Activated CD8-positive, alpha-beta T cell treated with anti-CD3 and anti-CD28 coated beads for 36 hours (primary cell): Measurements from ENCODE around the gene C5orf15. TPM values are rescaled to one million over a fixed set of nuclear protein-coding genes. Genes with fewer than 3 reads are reported as not detected.

Source experiments
- ATAC-seq: fragments of 200-7000 bp; cut with Tn5 transposase; one replicate; pipeline ENCODE4 v1.10.0; 2021; ENCODE audit warnings: mild to moderate bottlenecking, moderate library complexity
- CTCF ChIA-PET: fragments of 350-600 bp; sonication (Branson Sonifier 250); formaldehyde crosslinking; loops from one replicate; lab custom pipeline; 2021; ENCODE audit warnings: antibody characterized with exemption; lab: Charles Lee
- POLR2A ChIA-PET: fragments of 350-600 bp; sonication (Branson Sonifier 250); formaldehyde crosslinking; loops from one replicate; lab custom pipeline; 2021; ENCODE audit warnings: antibody characterized with exemption; lab: Charles Lee
- DNase-seq: peaks from one replicate; pipeline ENCODE4 v3.0.0-alpha.2; 2020
- H3K27ac Mint-ChIP-seq: one replicate; pipeline ENCODE4 v1.8.0; 2021; ENCODE audit warnings: mild to moderate bottlenecking, mixed read lengths
- H3K27me3 Mint-ChIP-seq: one replicate; pipeline ENCODE4 v1.8.0; 2021; ENCODE audit warnings: mixed read lengths
- H3K36me3 Mint-ChIP-seq: one replicate; pipeline ENCODE4 v1.8.0; 2021; ENCODE audit warnings: low read depth, mixed read lengths
- H3K4me1 Mint-ChIP-seq: one replicate; pipeline ENCODE4 v1.8.0; 2021; ENCODE audit warnings: low read depth, mixed read lengths
- H3K4me3 Mint-ChIP-seq: one replicate; pipeline ENCODE4 v1.8.0; 2021; ENCODE audit warnings: mild to moderate bottlenecking, moderate library complexity, mixed read lengths
- H3K9me3 Mint-ChIP-seq: one replicate; pipeline ENCODE4 v1.8.0; 2021; ENCODE audit warnings: mixed read lengths
- CTCF ChIP-seq: fragments of 200-600 bp; IDR thresholded peaks from one replicate; pipeline ENCODE4 v1.8.0; 2022; ENCODE audit warnings: antibody characterized with exemption, mild to moderate bottlenecking
- intact Hi-C: fragments of 100-400 bp; cut with micrococcal nuclease; formaldehyde crosslinking; loops from one replicate; pipeline ENCODE4 v1.10.0; 2022
- total RNA-seq, 2 experiments: library from RNA; stranded (reverse); gene quantifications; one replicate each; pipeline ENCODE4 v1.2.3, GENCODE V29; 2021

The C5orf15 gene
- 10 to 100 TPM; 27.4 to 30.8 TPM for total RNA-seq

- peak; percentile 99 for DNase-seq
- intact Hi-C loops, result no loop called here
- CTCF ChIA-PET, result interaction anchor here (1.3 to 3.1 kb wide), 3 partner anchors 10 to 99 kb away, joined by 4 to 20 read pairs (median 6); no protein-coding TSS in a partner anchor
- ATAC-seq, result peak; percentile 97
- POLR2A ChIA-PET, result interaction anchor here (1.3 to 3.0 kb wide), 3 partner anchors 36 to 209 kb away, joined by 4 to 20 read pairs (median 8); partner anchors contain the start of genes SKP1 and VDAC1
- Mint-ChIP-seq H3K4me1 (peaks cover 52% of the 10 kb centered on the region), H3K27ac (peak within 1 kb of the TSS; percentile 95), H3K36me3 (peaks cover 52% of the 10 kb centered on the region), H3K9me3 (peaks cover 5% of the 10 kb centered on the region), H3K27me3 (no peaks in the 10 kb centered on the region), H3K4me3 (peak within 1 kb of the TSS; percentile 98)
- no peak for TF ChIP-seq CTCF
Observed at GRCh38 chr5:133968204-133968980, at the start of gene C5orf15. C5orf15 (minus strand) TSS chr5:133968625; CDS start chr5:133968584, 41 bp downstream.

GRCh38 chr5:134008266-134008749 lies 39.9 kb upstream of the C5orf15 start:
- intact Hi-C loops, result no loop called here
- TF ChIP-seq CTCF, result no peak
- H3K9me3 Mint-ChIP-seq, result no peaks in the 10 kb centered on the region
- no peak overlapping the region for H3K27ac Mint-ChIP-seq
- H3K4me3 Mint-ChIP-seq, result no peak overlapping the region
- H3K27me3 Mint-ChIP-seq, result peaks cover 6% of the 10 kb centered on the region
- DNase-seq, result no peak
- ATAC-seq, result no peak
- ChIA-PET CTCF (interaction anchor here (1.0 to 3.1 kb wide), 6 partner anchors 13 to 281 kb away, joined by 3 to 14 read pairs (median 4); no protein-coding TSS in a partner anchor), POLR2A (interaction anchor here (1.4 to 1.9 kb wide), 2 partner anchors 134 to 169 kb away, joined by 3 to 5 read pairs; partner anchors contain the start of gene SKP1)
- H3K4me1 Mint-ChIP-seq, result peaks cover 13% of the 10 kb centered on the region
- peaks cover 12% of the 10 kb centered on the region for H3K36me3 Mint-ChIP-seq

- Mint-ChIP-seq H3K36me3 (peaks cover 18% of the 10 kb centered on the region), H3K27ac (no peak overlapping the region), H3K4me1 (peaks cover 13% of the 10 kb centered on the region), H3K4me3 (no peak overlapping the region), H3K9me3 (no peaks in the 10 kb centered on the region), H3K27me3 (peaks cover 6% of the 10 kb centered on the region)
- no peak for TF ChIP-seq CTCF
- no peak for DNase-seq
- CTCF ChIA-PET, result interaction anchor here (1.0 to 3.1 kb wide), 6 partner anchors 13 to 282 kb away, joined by 3 to 14 read pairs (median 4); no protein-coding TSS in a partner anchor
- POLR2A ChIA-PET, result interaction anchor here (1.4 kb wide), 1 partner anchor 134 kb away, joined by 3 read pairs; no protein-coding TSS in a partner anchor
- ATAC-seq, result no peak
- intact Hi-C loops, result no loop called here
Observed at GRCh38 chr5:134007581-134008265, 39.3 kb upstream of the C5orf15 start.

GRCh38 chr5:134006115-134006514 lies 37.7 kb upstream of the C5orf15 start:
- Mint-ChIP-seq H3K27ac (peak overlapping the region; percentile 92), H3K4me1 (peaks cover 26% of the 10 kb centered on the region)

More at GRCh38 chr5:134006115-134006514, 37.7 kb upstream of the C5orf15 start:
- Mint-ChIP-seq H3K4me3 (peak overlapping the region; percentile 89), H3K27me3 (peaks cover under 1% of the 10 kb centered on the region), H3K9me3 (no peaks in the 10 kb centered on the region), H3K36me3 (peaks cover 30% of the 10 kb centered on the region)
- CTCF ChIA-PET, result interaction anchor here (2.1 kb wide), 1 partner anchor 21 kb away, joined by 9 read pairs; no protein-coding TSS in a partner anchor
- no peak for ATAC-seq
- no peak for TF ChIP-seq CTCF
- intact Hi-C loops, result no loop called here
- POLR2A ChIA-PET, result interaction anchor here (1.1 to 3.4 kb wide), 4 partner anchors 8 to 170 kb away, joined by 3 to 23 read pairs (median 4); partner anchors contain the start of gene SKP1
- no peak for DNase-seq
